ENCODE measurements around the gene POLR1B.
"Not testable (repeated sequence)": the region's sequence is repeated elsewhere in the genome, so short reads cannot be mapped to it uniquely, and the experiment has no call there.

The POLR1B gene

DNA sequence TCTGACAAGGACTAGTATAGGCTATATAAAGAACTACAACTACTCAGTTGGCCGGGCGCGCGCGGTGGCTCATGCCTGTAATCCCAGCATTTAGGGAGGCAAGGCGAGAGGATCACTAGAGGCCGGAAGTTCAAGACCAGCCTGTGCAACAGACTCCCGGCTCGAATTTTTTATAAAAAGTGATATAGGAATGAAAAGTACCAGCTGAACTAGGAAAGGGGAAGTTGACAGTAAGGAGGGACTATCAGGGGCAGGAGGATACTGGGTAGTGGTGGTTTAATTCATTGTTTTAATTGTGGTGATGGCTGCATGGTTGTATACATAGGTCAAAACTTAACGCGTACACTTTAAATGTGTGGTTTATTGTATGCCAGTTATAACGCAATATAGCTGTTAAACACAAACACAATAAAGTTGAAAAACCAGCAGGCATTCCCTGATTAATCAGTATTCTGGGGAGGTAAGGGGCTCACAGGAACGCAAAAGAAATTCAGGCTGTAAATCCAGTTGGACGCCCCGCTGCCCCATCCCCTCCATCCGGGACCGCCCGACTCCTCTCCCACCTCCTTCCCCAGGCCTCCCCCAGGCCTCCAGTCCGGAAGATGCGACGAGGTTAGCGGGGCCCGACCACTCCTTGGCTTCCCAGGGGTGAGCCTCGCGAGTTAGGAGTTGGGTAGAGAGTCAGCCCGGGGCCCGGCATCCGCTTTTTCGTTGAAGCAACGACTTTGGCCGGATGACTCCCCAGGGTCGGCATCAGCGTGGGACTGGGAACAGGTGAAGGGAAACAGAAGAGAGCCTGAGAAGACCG, 746 bp upstream of the POLR1B start:
- peak; percentile 49 to 56 for DNase-seq (ENCODE audit: extremely low read depth in 1 of 2, low read depth in 1 of 2)

DNA sequence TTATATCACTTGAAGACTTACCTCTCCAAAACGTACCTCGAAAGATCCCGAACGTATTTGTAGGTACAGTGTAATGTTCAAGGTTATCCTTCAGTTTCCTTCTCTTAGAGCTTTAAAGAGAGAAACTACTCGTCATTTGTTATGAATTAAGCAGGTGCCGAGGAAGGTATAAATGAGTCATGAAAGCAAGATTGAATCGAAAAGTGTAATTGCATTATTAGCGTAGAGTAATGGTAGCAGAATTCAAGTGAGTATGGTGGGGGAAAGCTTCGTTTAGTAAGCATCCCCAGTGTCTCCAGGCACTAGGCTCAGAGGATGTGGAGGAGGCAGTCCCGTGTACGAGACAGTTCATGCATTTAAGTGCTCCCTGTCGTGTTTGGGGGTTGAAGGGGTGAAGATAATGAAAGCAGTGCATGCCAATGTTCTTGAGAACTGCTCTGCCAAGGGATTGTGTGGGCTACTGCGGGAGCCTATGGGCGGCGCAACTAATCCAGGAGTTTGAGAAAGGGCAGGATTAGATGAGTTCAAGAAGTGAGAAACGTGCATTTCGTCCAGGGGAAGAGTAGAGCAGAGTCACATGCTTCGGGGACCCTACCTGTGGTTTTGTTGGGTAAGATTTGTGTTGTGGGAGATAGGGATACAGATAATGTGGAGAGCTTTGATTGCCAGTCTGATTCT, 858 bp downstream of the POLR1B start:
- no peak for DNase-seq (ENCODE audit: extremely low read depth in 1 of 2, low read depth in 1 of 2)

DNA sequence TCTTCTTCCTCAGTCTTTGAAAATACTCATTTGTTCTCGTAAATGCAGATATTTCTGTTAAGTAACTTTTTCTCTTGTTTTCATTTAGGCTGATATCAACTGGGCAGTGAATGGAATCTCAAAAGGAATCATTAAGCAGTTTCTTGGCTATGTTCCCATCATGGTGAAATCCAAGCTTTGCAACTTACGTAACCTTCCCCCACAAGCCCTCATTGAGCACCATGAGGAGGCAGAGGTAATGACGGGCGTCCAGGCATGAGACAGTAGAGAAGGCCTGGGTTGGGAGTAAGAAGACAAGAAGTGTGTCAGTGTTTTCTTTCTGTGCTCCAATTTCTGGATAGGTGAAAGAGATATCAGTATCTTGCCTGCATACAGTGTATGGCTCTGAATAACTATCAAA, 5.1 kb downstream of the POLR1B start:
- no peak for DNase-seq (ENCODE audit: extremely low read depth in 1 of 2, low read depth in 1 of 2)

DNA sequence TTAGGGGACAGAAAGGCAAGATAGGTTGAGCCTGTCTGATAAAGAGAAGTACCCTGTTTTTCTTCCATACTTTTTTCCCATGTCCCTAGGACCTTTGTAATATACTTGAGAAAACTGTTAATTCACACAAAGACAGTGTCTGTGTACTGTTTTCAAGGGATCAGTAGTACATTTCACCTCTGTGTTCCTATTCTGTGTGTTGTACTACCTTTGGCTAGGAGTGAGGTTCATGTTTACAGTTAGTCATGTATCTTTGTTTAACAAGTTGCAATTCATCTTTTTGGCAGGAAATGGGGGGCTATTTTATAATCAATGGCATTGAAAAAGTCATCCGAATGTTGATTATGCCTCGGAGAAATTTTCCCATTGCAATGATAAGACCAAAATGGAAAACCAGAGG, 6.7 kb downstream of the POLR1B start:
- no peak for DNase-seq (ENCODE audit: extremely low read depth in 1 of 2, low read depth in 1 of 2)

DNA sequence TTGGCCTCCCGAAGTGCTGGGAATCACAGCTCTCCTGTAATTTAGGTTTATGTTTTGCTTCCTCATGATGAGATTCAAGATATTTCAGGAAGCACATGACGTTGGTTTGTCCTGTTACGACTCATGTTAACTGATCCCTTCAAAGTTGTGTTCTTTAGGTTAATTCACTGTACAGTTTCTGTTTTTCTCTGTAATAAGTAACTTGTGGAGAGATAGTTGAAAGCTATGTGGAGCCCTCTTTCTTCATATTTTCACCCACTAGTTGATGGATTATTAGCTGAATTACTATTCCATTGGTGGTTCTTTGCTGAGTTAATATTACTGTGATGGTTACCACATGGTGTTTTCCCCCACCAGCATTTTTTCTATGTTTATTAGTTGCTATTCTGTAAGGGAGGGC, 23.8 kb downstream of the POLR1B start:
- DNase-seq (ENCODE audit: extremely low read depth in 1 of 2, low read depth in 1 of 2): no peak

DNA sequence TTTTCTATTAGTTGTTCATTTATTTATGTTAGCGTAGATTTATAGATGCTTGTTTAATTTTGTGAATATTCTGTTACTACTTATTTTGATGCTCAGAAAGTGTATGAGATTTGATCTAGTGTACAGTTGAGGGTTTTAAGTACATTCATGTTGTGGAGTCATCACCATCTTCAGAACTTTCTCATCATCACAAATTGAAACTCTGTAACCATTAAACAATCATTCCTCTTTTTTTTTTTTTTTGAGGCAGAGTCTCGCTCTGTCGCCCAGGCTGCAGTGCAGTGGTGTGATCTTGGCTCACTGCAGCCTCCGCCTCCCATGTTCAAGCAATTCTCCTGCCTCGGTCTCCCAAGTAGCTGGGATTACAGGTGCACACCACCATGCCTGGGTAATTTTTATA, 24.2 kb downstream of the POLR1B start:
- not testable (repeated sequence) for DNase-seq (ENCODE audit: extremely low read depth in 1 of 2, low read depth in 1 of 2)

DNA sequence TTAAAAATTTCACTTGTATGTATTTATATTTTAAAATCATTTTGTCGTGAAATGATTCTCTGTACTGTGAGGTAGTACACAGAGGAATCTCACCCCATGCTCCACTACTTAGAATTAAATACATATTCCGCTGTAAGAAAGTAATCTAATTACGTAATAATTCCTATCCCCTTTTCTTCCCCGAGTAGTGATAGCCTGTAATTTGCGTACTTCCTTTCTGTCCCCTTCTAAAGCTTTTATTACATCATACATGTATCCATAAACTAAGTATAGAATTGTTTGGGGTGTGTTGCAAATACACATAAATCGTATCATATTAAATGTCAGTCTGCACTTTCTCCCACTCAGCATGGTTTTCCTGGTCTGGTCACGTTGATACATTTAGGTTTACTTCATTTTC, 29.7 kb downstream of the POLR1B start:
- no peak for DNase-seq (ENCODE audit: extremely low read depth in 1 of 2, low read depth in 1 of 2)

DNA sequence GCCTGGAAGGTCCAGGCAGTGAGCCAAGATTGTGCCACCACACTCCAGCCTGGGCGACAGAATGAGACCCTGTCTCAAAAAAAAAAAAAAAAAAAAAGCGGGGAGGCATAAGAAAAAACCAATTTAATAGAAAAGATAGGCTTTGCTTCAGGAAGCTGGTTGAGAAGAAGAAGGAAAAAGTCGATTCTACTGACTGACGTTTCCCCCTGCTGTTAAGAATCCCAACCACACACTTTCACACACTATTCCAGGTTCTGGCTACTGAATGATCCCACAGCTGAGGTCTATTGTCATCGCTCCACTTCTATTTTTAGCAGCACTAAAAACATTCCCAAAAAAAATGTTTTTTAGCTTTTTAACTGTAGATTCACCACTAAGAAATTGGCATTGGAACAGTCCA, 35.5 kb downstream of the POLR1B start:
- DNase-seq (ENCODE audit: extremely low read depth in 1 of 2, low read depth in 1 of 2): no peak

DNA sequence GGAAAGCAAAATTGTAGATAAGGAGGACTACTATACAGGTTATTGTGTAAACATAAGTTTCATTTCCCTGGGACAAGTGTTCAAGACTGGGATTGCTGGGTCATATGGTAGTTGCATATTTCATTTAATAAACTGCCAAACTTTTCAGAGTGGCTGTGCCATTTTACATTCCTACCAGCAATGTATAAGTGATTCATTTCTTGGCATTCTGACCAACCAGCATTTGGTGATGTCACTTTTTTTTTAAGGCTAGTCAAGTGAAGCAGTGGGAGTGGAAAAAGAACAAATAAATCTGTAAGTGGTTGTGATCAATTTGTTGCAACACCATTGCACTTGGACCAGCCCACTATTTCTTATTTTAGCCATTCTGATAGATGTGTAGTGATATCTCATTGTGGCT, 37.0 kb downstream of the POLR1B start:
- DNase-seq (ENCODE audit: extremely low read depth in 1 of 2, low read depth in 1 of 2): no peak

DNA sequence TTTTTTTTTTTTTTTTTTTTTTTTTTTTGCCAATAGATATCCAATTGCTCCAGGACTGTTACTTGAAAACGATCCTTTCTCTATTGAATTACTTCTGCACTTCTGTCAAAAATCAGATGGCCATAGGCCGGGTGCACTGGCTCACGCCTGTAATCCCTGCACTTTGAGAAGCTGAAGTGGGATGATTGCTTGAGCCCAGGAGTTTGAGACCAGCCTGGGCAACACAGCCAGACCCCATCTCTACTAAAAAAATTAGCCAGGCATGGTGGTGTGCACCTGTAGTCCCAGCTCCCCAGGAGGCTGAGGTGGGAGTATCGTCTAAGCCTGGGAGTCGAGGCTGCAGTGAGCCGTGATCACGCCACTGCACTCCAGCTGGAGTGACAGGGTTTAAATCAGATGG, 37.8 kb downstream of the POLR1B start:
- no peak for DNase-seq (ENCODE audit: extremely low read depth in 1 of 2, low read depth in 1 of 2)

DNA sequence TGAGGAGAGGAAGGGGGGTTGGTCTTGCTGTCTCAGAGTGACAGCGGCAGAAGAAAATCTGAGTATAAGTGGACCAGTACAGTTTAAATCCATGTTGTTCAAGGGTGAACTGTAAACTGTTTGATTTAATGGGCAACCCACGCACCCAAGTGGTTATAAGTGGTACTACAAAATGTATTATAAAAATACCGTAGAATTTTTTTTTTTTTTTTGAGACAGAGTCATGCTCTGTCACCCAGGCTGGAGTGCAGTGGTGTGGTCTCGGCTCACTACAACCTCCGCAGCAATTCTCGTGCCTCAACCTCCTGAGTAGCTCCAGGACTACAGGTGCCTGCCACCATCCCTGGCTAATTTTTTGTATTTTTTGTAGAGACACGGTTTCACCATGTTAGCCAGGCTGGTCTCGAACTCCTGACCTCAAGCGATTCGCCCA, 40.1 kb downstream of the POLR1B start:
- peak in 1 of 2 donors; percentile 7 for DNase-seq (ENCODE audit: extremely low read depth in 1 of 2, low read depth in 1 of 2)

DNA sequence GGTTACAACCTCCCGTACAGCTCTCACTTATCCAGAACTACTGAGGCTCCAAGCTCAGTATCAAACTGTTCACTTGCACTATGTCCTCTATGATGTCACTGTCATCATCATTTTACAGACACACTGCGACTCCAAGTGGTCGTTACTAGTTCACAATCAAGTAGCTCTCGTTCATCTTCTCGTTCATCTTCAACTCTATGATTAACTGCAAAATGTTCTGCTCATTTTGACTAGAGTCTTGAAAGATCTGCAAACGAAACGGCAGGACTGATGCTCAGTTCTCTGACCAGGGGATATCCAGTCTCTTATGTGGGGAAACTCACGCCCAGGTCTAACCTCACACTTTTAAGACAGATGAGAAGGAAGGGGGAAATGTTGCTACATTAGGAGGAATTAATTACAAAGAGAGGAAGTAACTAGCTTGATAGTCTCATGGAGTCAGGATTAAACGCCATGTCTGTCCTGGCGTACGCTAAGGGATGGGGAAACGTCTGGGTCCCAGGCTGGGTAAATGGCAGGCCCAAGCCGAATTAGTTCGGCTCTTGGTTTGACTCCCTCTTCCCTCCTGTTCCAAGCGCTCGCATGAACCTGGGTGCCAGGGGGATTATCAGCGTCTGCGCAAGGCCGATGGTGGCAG, 41.4 kb downstream of the POLR1B start:
- no peak for DNase-seq (ENCODE audit: extremely low read depth in 1 of 2, low read depth in 1 of 2)

DNA sequence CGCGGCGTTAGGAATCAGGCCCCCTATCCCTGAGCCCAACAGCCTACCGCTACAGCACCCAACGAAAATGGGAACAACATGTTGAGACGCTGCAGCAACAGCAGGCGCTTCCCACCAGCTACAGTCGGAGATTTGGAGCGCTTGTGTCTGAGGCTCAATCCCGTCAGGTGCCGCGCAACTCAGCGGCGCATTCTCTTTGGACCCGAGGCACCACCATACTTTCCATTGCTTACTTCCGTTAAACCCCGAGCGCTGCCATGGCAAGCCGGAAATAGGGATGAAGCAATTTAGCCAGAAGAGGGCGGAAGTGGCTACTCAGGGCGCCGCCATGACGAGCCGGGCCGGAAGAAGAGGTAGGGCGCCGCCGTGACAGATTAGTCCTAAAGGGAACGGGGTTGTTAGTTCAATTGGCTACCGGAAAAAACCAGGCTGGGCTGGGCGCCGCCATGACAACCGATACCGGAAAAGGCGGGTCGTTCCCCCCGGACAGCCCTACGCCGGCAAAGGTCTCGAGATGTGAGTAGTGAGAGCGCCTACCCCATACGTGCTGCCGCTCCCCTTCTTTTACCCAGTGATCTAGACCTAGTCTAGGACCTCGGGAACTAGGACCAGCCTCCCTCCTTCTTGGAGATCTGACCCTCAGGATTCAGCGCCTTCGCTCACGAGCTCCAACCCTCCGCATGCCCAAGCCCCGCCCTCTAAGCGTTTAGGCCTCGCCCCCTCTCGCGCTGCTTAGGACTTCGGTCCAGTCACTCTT, 42.0 kb downstream of the POLR1B start, which contains the start of gene CHCHD5:
Gene CHCHD5, plus strand, starts transcription at position 476 of the 757 bp plus-strand sequence. Its CDS starts 39 bp downstream, at position 515.
- DNase-seq (ENCODE audit: extremely low read depth in 1 of 2, low read depth in 1 of 2): peak; percentile 81 to 95

DNA sequence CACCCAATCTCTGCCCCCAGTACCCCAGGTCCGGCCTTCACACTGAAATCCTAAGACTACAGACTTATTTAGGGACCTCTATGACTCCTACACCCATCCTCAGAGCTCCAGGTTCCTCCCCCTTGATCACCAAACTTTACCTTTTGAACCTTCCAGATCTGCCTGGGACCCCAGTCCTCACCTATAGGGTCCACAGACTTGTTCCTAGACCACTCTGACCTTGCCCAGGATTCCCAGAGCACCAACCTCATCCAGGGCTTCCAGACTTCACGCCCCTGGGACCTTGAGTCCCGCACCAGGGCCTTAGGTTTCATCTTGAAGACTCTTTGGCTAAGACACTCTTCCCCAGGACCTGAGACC, 42.6 kb downstream of the POLR1B start:
- DNase-seq (ENCODE audit: extremely low read depth in 1 of 2, low read depth in 1 of 2): no peak

DNA sequence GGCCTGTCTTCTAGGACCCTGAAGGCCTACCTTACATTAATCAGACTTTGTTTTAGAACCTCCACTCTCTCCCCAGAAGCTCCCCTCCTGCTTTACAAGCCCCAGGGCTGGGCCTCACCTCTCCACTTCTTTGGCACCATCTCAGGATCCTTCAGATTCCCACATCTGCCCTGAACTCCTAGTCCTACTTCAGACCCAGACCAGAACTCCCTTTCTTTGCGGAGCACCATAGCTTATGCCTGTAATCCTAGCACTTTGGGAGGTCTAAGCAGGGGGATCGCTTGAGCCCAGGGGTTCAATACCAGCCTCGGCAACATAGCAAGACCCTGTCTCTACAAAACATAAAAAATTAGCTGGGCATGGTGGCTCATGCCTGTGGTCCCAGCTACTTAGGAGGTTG, 43.1 kb downstream of the POLR1B start:
- DNase-seq (ENCODE audit: extremely low read depth in 1 of 2, low read depth in 1 of 2): no peak

DNA sequence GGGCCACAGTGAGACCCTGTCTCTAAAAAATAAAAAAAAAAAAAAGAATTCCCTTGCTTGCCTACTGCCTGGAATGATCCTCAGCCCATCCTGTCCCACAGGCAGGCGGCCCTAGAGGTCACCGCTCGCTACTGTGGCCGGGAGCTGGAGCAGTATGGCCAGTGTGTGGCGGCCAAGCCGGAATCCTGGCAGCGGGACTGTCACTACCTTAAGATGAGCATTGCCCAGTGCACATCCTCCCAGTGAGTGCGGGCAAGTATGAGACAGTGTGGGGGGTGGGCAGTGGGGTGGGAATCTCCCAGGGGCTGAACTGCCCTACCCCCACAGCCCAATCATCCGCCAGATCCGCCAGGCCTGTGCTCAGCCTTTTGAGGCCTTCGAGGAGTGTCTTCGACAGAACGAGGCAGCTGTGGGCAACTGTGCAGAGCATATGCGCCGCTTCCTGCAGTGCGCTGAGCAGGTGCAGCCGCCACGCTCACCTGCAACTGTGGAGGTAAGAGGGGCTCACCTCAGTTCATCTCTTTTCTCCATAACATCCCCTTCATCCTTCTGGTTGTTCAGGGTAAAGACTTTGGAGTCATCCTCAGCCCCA, 43.7 kb downstream of the POLR1B start:
- DNase-seq (ENCODE audit: extremely low read depth in 1 of 2, low read depth in 1 of 2): no peak

DNA sequence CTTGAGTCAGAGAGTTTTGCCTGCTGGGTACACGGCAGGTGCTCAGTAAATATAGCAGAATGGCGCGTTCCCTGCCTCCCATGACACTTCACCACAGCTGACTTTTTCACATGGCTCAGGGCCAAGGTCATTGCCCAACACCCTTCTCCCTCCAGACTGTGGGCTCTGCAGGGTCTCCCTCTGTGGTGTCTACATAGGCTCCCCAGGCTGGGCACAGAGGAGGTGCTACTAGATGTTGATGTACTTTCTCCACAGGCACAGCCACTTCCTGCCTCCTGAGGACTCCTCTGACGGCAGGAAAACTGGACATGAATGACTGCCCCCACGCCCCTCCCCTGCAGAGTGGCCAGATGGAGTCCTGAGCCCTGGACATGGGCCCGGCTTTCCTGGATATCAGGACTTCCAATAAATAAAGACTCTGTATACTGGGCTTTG, 46.4 kb downstream of the POLR1B start:
- no peak for DNase-seq (ENCODE audit: extremely low read depth in 1 of 2, low read depth in 1 of 2)

DNA sequence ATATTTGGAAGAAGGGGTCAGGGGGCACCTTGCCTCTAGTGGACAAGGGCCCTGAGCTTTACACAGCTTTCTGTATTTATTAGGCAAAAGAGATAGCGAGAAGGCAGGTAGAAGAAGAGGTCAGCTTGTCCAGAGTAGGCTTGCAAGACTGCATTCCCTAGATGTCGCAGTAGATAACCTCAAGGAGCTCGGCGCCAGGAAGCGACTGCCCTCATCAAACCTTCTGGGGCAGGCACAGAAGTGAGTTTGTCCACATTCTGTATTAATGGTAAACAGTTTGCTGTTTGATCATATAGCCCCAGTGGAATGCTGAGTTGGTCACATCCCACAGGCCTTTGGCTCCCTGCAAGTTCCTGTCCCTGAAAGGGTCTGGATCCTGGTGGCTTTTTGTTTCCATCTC, 49.1 kb downstream of the POLR1B start:
- DNase-seq (ENCODE audit: extremely low read depth in 1 of 2, low read depth in 1 of 2): no peak

DNA sequence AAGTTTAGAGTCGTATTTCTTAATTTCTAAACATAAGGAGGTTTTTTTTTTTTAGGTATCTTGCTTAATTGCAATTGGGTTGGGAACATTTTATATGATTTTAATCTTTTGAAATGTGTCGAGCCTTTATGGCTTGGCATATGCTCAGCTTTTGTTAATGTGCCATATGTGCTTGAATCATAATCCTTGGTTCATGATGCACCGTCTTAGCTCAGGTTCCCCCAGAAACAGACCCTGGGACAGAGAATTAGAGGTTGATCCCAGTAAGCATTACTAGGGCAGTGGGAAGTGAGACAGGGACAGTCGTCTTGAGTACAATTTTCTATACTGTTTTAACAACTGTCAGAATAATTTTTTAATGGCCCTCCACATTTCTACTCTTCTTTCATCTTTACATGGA, 51.5 kb downstream of the POLR1B start:
- no peak for DNase-seq (ENCODE audit: extremely low read depth in 1 of 2, low read depth in 1 of 2)

DNA sequence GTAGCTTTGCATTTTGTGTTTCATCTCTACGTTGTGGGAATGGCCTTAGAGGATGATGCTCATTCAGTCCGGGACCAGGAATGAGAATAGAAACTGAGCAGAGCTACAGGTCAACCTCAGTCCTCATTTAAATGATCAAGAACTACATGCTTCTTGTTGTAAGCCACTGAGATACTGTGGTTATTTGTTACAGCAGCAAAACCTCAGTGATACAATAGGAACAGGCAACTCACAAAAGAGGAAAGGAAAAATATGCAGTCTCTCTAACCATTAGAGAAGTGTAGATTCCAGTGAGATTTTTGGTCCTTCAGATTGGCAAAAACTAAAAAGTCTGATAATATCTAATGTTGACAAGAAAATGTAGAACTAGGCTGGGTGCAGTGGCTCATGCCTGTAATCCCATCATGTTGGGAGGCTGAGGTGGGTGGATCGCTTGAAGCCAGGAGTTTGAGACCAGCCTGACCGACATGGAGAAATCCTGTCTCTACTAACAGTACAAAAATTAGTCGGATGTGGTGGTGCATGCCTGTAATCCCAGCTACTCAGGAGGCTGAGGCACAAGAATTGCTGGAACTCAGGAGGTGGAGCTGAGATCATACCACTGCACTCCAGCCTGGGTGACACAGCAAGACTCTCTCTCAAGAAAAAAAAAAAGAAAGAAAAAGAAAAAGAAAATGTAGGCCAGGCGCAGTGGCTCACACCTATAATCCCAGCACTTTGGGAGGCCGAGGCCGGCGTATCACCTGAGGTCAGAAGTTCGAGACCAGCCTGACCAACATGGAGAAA, 55.5 kb downstream of the POLR1B start:
- DNase-seq (ENCODE audit: extremely low read depth in 1 of 2, low read depth in 1 of 2): no peak
